PC-3 (cell line): ENCODE results near the gene RAPGEF3. TPM values are rescaled to one million over a fixed set of nuclear protein-coding genes. Genes with fewer than 3 reads are reported as not detected.

Source experiments
- ATAC-seq: fragments of 200-7000 bp; cut with Tn5 transposase; 2 replicates; pipeline ENCODE4 v1.9.1; 2020; ENCODE audit warnings: mild to moderate bottlenecking, moderate library complexity
- BruUV-seq: library from RNA; stranded (reverse); fragments of 400-500 nt; replicated peaks from 2 replicates; lab custom pipeline; 2021; lab: Mats Ljungman, UMichigan
- CTCF ChIA-PET: fragments of 300-600 bp; sonication (Branson Sonifier 250); formaldehyde crosslinking; loops from one replicate; lab custom pipeline; 2022; ENCODE audit warnings: antibody characterized with exemption; lab: Charles Lee
- POLR2A ChIA-PET: fragments of 300-600 bp; sonication (Branson Sonifier 250); formaldehyde crosslinking; loops from one replicate; lab custom pipeline; 2022; ENCODE audit warnings: antibody characterized with exemption; ENCODE audit not compliant: unreplicated experiment; lab: Charles Lee
- DNase-seq: peaks from one replicate; pipeline ENCODE4 v3.0.0-alpha.2; 2015
- H2AFZ ChIP-seq: fragments of 300-600 bp; sonication (generic); 2 replicates; pipeline ENCODE4 v1.6.0; 2016; ENCODE audit warnings: antibody characterized with exemption, low read length
- H3F3A ChIP-seq: fragments of 300-600 bp; sonication (generic); one replicate; pipeline ENCODE4 v1.6.0; 2017; ENCODE audit warnings: antibody characterized with exemption, low read length, control low read depth, mild to moderate bottlenecking; ENCODE audit not compliant: unreplicated experiment
- H3K27ac ChIP-seq: fragments of 300-600 bp; sonication (generic); 2 replicates; pipeline ENCODE4 v1.5.1; 2016; ENCODE audit warnings: mild to moderate bottlenecking, low read length
- H3K27me3 ChIP-seq: fragments of 300-600 bp; sonication (generic); 2 replicates; pipeline ENCODE4 v1.6.1; 2016; ENCODE audit warnings: low read length, mixed read lengths
- H3K36me3 ChIP-seq: fragments of 300-600 bp; sonication (generic); 2 replicates; pipeline ENCODE4 v1.6.1; 2016; ENCODE audit warnings: low read depth, mixed run types, low read length, mixed read lengths
- H3K4me1 ChIP-seq: fragments of 300-600 bp; sonication (generic); 2 replicates; pipeline ENCODE4 v1.5.1; 2016; ENCODE audit warnings: low read length; ENCODE audit not compliant: insufficient read depth
- H3K4me2 ChIP-seq: fragments of 300-600 bp; sonication (generic); 2 replicates; pipeline ENCODE4 v1.6.0; 2016; ENCODE audit warnings: low read length
- H3K4me3 ChIP-seq: fragments of 300-600 bp; sonication (generic); 2 replicates; pipeline ENCODE4 v1.5.1; 2016; ENCODE audit warnings: mild to moderate bottlenecking, low read length, mixed read lengths
- H3K79me2 ChIP-seq: fragments of 300-600 bp; sonication (generic); 2 replicates; pipeline ENCODE4 v1.6.1; 2017; ENCODE audit warnings: low read length, mixed read lengths
- H3K9ac ChIP-seq: fragments of 300-600 bp; sonication (generic); 2 replicates; pipeline ENCODE4 v1.6.0; 2016; ENCODE audit warnings: mild to moderate bottlenecking, low read length
- H3K9me2 ChIP-seq: fragments of 300-600 bp; sonication (generic); replicated peaks from 2 replicates; pipeline ENCODE4 v1.6.1; 2016; ENCODE audit warnings: mixed run types, low read length, mixed read lengths
- H3K9me3 ChIP-seq: fragments of 300-600 bp; sonication (generic); 2 replicates; pipeline ENCODE4 v1.6.1; 2016; ENCODE audit warnings: low read length, mixed read lengths
- H4K20me1 ChIP-seq: fragments of 300-600 bp; sonication (generic); 2 replicates; pipeline ENCODE4 v1.6.1; 2016; ENCODE audit warnings: low read length, mixed read lengths
- EZH2 ChIP-seq: fragments of 300-600 bp; sonication (generic); IDR thresholded peaks from one replicate; pipeline ENCODE4 v1.6.1; 2017; ENCODE audit warnings: antibody characterized with exemption, mild to moderate bottlenecking, low read length; ENCODE audit not compliant: unreplicated experiment
- EZH2phosphoT487 ChIP-seq: fragments of 300-600 bp; sonication (generic); IDR thresholded peaks from 2 replicates; pipeline ENCODE4 v1.6.1; 2018; ENCODE audit warnings: mild to moderate bottlenecking, antibody characterized with exemption, low read length, borderline replicate concordance
- intact Hi-C: fragments of 100-400 bp; cut with micrococcal nuclease; formaldehyde crosslinking; loops from 2 replicates; pipeline ENCODE4 v1.9.0; 2023
- total RNA-seq: library from RNA; depleted of rRNA; stranded (reverse); fragments of >200 nt; gene quantifications from 2 replicates; pipeline ENCODE4 v1.2.3, GENCODE V29; 2014
- TF ChIP-seq, protein P1 (sequence below): fragments of 300-600 bp; sonication (generic); conservative IDR thresholded peaks from 2 replicates; pipeline ENCODE4 v1.5.1; 2017; ENCODE audit warnings: antibody characterized with exemption, low read depth, mild to moderate bottlenecking, low read length

The RAPGEF3 gene
- total RNA-seq, 1 experiment from 2014 or later, result 6.7 TPM

DNA sequence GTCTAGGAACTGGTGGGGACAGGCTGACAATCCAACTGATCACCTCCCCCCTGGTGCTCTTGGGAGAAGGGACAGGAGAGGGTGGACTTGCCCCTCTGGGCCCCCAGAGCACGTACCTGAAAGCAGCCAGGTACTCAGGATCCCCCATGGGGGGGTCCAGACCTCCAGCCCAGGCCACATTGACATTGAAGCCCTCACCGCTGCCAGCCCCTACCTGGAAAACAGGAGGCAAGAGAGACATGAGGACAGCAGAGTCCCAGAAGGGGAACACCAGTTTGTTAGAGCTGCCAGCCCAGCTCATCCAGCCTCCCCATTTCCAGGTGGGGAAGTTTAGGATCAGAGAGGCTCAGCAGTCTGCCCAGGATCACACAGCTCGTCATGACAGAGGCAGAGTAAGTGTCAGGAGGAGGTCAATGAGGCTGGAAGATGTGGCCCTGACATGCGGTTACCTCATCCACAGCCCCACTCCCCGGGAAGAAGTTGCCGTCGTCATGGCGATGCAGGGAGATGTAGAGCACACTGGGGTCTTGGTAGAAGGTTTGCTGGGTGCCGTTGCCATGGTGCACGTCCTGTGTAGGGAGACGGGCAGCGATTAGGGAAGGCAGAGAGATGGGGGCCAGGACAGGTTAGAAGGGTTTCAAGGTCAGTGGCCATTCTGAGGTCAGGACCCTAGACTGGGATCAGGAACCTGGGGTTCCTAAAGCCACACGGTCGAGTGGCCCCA, 29.1 kb upstream of the RAPGEF3 start:
- POLR2A ChIA-PET, result no interaction called here

DNA sequence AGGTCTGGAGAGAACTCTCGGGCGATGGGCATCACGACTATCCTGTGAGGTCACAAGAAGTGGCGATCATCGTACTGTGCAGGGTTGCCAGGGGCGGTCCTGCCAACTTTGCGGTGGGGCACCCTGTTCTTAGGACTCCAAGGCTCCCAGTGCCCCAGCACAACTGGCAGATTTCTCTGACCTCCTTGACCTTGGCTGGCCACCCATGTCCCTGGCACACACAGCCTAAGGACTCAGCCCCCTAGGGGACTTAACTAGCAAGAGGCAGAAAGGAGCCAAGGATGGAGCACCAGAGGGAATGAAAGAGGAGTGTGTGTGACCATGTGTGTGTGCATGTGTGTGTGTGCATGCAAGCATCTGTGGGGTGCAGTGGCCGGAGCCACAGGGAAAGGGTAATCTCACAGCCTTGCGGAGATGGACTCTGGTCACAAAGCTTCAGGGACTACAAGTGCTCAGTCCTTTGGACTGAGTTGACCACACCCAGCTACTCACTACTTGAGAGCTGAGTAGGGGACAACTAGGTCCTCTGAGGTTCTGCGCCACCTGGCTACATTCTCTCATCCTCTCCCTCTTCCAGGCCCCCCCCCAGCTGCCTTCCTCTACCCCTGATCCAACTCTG, 28.1 kb upstream of the RAPGEF3 start:
- no peaks in the 10 kb centered on the region for H3F3A ChIP-seq
- no peak overlapping the region for H3K4me3 ChIP-seq
- ChIA-PET CTCF (no interaction called here), POLR2A (no interaction called here)
- no peaks in the 10 kb centered on the region for H4K20me1 ChIP-seq
- TF ChIP-seq, protein P1, sequence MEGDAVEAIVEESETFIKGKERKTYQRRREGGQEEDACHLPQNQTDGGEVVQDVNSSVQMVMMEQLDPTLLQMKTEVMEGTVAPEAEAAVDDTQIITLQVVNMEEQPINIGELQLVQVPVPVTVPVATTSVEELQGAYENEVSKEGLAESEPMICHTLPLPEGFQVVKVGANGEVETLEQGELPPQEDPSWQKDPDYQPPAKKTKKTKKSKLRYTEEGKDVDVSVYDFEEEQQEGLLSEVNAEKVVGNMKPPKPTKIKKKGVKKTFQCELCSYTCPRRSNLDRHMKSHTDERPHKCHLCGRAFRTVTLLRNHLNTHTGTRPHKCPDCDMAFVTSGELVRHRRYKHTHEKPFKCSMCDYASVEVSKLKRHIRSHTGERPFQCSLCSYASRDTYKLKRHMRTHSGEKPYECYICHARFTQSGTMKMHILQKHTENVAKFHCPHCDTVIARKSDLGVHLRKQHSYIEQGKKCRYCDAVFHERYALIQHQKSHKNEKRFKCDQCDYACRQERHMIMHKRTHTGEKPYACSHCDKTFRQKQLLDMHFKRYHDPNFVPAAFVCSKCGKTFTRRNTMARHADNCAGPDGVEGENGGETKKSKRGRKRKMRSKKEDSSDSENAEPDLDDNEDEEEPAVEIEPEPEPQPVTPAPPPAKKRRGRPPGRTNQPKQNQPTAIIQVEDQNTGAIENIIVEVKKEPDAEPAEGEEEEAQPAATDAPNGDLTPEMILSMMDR, result no peak
- TF ChIP-seq EZH2phosphoT487, result no peak
- TF ChIP-seq EZH2, result no peak
- no peak overlapping the region for H3K9ac ChIP-seq
- ATAC-seq (no peak), DNase-seq (no peak)
- no peaks in the 10 kb centered on the region for H3K79me2 ChIP-seq
- H2AFZ ChIP-seq, result no peak overlapping the region
- no peaks in the 10 kb centered on the region for H3K9me3 ChIP-seq
- H3K27me3 ChIP-seq, result no peaks in the 10 kb centered on the region
- H3K36me3 ChIP-seq, result peaks cover 65% of the 10 kb centered on the region
- no peak overlapping the region for H3K27ac ChIP-seq
- H3K4me1 ChIP-seq, result no peaks in the 10 kb centered on the region
- intact Hi-C loops, result no loop called here
- BruUV-seq, result no TSS peak
- no peak overlapping the region for H3K4me2 ChIP-seq
- no peaks in the 10 kb centered on the region for H3K9me2 ChIP-seq

More for the DNA sequence above, 29.1 kb upstream of the RAPGEF3 start:
- H3K36me3 ChIP-seq, result peaks cover 71% of the 10 kb centered on the region
- H4K20me1 ChIP-seq, result no peaks in the 10 kb centered on the region
- DNase-seq (no peak), ATAC-seq (no peak)
- H3K27me3 ChIP-seq, result no peaks in the 10 kb centered on the region
- H3K4me2 ChIP-seq, result no peak overlapping the region
- no TSS peak for BruUV-seq
- no peak for TF ChIP-seq EZH2phosphoT487
- no peak for TF ChIP-seq EZH2
- TF ChIP-seq, protein P1, result no peak
- H3K4me3 ChIP-seq, result no peak overlapping the region
- intact Hi-C loops, result no loop called here
- no peaks in the 10 kb centered on the region for H3K4me1 ChIP-seq
- no peak overlapping the region for H3K27ac ChIP-seq
- no peaks in the 10 kb centered on the region for H3K79me2 ChIP-seq
- H3K9ac ChIP-seq, result no peak overlapping the region
- H3K9me2 ChIP-seq, result no peaks in the 10 kb centered on the region
- no peaks in the 10 kb centered on the region for H3K9me3 ChIP-seq
- CTCF ChIA-PET, result no interaction called here
- H3F3A ChIP-seq, result no peaks in the 10 kb centered on the region
- H2AFZ ChIP-seq, result no peak overlapping the region
